Immature natural killer cell (primary cell): ENCODE results near the gene TNS3. TPM values are rescaled to one million over a fixed set of nuclear protein-coding genes. Genes with fewer than 3 reads are reported as not detected.

Experiments used
- DNase-seq, 3 donors: peaks; one replicate each; pipeline ENCODE4 v3.0.0; 2022; ENCODE audit warnings: mixed read lengths in 1 of 3
- H3K27ac Mint-ChIP-seq, 6 donors: one replicate each; pipeline ENCODE4 v1.8.0; 2020; ENCODE audit warnings: mixed read lengths in 6 of 6, mild to moderate bottlenecking in 5 of 6, inconsistent platforms in 4 of 6, moderate library complexity in 3 of 6
- H3K27me3 Mint-ChIP-seq, 3 donors: one replicate each; pipeline ENCODE4 v1.8.0; 2020 to 2021; ENCODE audit warnings: low read depth in 3 of 3, mild to moderate bottlenecking in 3 of 3, mixed read lengths in 3 of 3, moderate library complexity in 3 of 3, inconsistent platforms in 1 of 3
- H3K36me3 Mint-ChIP-seq, 3 donors: one replicate each; pipeline ENCODE4 v1.8.0; 2020; ENCODE audit warnings: mixed read lengths in 3 of 3, inconsistent platforms in 2 of 3, mild to moderate bottlenecking in 2 of 3
- H3K4me1 Mint-ChIP-seq, 2 donors: one replicate each; pipeline ENCODE4 v1.8.0; 2020; ENCODE audit warnings: inconsistent platforms in 2 of 2, mild to moderate bottlenecking in 2 of 2, mixed read lengths in 2 of 2, moderate library complexity in 1 of 2
- H3K4me3 Mint-ChIP-seq, 5 donors: one replicate each; pipeline ENCODE4 v1.8.0; 2020; ENCODE audit warnings: mild to moderate bottlenecking in 5 of 5, mixed read lengths in 5 of 5, inconsistent platforms in 3 of 5, moderate library complexity in 3 of 5
- H3K9me3 Mint-ChIP-seq, 6 donors: one replicate each; pipeline ENCODE4 v1.8.0; 2020; ENCODE audit warnings: mild to moderate bottlenecking in 6 of 6, mixed read lengths in 6 of 6, inconsistent platforms in 4 of 6, moderate library complexity in 3 of 6
- polyA plus RNA-seq, 3 donors: library from polyadenylated mRNA; unstranded; fragments of 300-500 nt; fragmentation: Illumina TruSeq; gene quantifications; one replicate each; pipeline ENCODE4 v1.2.3, GENCODE V29; 2021

The TNS3 gene
- polyA plus RNA-seq, 3 donors from 2014 or later = 0.19 TPM; not detected in 2

DNA sequence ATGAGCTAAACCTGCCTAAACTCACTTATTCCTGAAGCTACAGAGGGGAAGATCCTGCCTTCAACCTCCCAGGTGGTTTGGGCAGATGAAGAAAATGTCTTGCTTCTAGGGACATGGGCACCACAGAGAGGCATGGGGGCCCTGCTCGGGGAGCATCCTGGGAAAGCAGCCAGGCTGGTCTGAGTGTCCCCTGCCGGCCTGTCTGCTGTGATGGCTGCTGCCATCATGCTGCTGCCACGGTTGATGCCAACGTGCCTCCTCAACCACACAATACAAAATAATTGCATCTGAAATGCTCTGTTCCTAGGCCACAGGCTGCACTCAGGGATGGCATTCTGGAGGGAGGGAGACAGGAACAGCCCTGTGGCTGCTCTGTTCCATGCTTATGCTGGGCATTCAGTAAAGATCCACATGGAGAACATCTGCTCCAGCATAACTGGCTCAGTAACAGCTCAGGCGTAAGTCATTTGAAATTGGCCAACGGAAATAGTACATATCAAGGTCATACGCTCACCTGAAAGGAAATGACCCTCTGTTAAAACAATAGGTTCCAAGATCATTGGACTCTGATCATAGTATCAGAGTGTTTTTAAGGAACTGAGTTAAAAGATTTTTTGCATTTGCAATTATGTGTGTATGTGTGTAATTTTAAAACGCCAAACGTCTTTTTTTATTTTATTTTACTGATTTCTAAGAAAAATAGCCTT is 299.0 kb downstream of the TNS3 start:
- no peak for DNase-seq
- Mint-ChIP-seq H3K27ac (no peak overlapping the region), H3K9me3 (no peaks in the 10 kb centered on the region)

DNA sequence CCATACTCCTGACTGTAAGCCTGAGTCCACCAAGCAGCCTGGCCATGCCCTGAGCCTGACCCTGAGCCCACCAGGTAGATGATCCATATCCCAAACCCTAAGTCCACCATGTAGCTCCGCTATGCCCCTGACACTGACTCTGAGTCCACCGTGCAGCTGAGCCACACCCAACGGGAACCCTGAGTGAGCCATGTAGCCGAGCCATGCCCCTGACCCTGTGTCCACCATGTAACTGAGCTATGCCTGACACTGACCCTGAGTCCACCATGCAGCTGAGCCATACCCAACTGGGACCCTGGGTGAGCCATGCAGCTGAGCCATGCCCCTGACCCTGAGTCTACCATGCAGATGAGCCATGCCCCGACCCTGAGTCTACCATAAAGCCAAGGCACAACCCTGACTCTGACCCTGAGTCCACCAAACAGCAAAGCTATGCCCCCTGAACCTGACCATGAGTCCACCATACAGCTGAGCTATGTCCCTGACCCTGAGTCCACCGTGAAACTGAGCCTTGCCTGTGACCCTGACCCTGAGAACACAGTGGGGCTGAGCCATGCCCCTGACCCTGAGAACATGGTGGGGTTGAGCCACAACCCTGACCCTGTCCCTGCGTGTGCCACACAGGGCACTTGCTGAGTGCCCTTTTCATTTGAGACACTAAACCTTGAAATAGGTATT is 299.8 kb downstream of the TNS3 start:
- DNase-seq = no peak
- no peaks in the 10 kb centered on the region for H3K4me1 Mint-ChIP-seq
- H3K4me3 Mint-ChIP-seq = no peak overlapping the region
- no peak overlapping the region for H3K27ac Mint-ChIP-seq
- peaks cover 0 to 4% (median 1%) of the 10 kb centered on the region in 3 donors for H3K27me3 Mint-ChIP-seq
- no peaks in the 10 kb centered on the region for H3K9me3 Mint-ChIP-seq
- no peaks in the 10 kb centered on the region for H3K36me3 Mint-ChIP-seq

More for the DNA sequence above, 299.0 kb downstream of the TNS3 start:
- peaks cover 0 to 4% (median 1%) of the 10 kb centered on the region in 3 donors for H3K27me3 Mint-ChIP-seq
- no peaks in the 10 kb centered on the region for H3K36me3 Mint-ChIP-seq
- no peak overlapping the region for H3K4me3 Mint-ChIP-seq
- no peaks in the 10 kb centered on the region for H3K4me1 Mint-ChIP-seq

- Mint-ChIP-seq H3K27ac (no peak overlapping the region), H3K27me3 (peaks cover 0 to 4% (median 0%) of the 10 kb centered on the region in 3 donors), H3K36me3 (no peaks in the 10 kb centered on the region), H3K9me3 (no peaks in the 10 kb centered on the region), H3K4me3 (no peak overlapping the region), H3K4me1 (no peaks in the 10 kb centered on the region)
- no peak for DNase-seq
Measured at GRCh38 chr7:47281161-47281560, 300.8 kb downstream of the TNS3 start.

- Mint-ChIP-seq H3K27ac (no peak overlapping the region), H3K4me3 (no peak overlapping the region), H3K9me3 (no peaks in the 10 kb centered on the region)
Measured at GRCh38 chr7:47280114-47280513, 301.8 kb downstream of the TNS3 start.

GRCh38 chr7:47278043-47278442 is 303.9 kb downstream of the TNS3 start:
- Mint-ChIP-seq H3K27me3 (no peaks in the 10 kb centered on the region), H3K27ac (no peak overlapping the region), H3K4me1 (no peaks in the 10 kb centered on the region), H3K36me3 (no peaks in the 10 kb centered on the region), H3K9me3 (no peaks in the 10 kb centered on the region), H3K4me3 (no peak overlapping the region)
- DNase-seq = no peak

More at GRCh38 chr7:47280114-47280513, 301.8 kb downstream of the TNS3 start:
- H3K36me3 Mint-ChIP-seq = no peaks in the 10 kb centered on the region
- no peak for DNase-seq
- no peaks in the 10 kb centered on the region for H3K4me1 Mint-ChIP-seq
- peaks cover 0 to 4% (median 0%) of the 10 kb centered on the region in 3 donors for H3K27me3 Mint-ChIP-seq

- no peaks in the 10 kb centered on the region for H3K36me3 Mint-ChIP-seq
- no peak overlapping the region for H3K27ac Mint-ChIP-seq
- no peaks in the 10 kb centered on the region for H3K27me3 Mint-ChIP-seq
- no peaks in the 10 kb centered on the region for H3K4me1 Mint-ChIP-seq
- no peak for DNase-seq
- H3K4me3 Mint-ChIP-seq = no peak overlapping the region
- H3K9me3 Mint-ChIP-seq = no peaks in the 10 kb centered on the region
Measured at GRCh38 chr7:47277321-47277781, 304.6 kb downstream of the TNS3 start.

DNA sequence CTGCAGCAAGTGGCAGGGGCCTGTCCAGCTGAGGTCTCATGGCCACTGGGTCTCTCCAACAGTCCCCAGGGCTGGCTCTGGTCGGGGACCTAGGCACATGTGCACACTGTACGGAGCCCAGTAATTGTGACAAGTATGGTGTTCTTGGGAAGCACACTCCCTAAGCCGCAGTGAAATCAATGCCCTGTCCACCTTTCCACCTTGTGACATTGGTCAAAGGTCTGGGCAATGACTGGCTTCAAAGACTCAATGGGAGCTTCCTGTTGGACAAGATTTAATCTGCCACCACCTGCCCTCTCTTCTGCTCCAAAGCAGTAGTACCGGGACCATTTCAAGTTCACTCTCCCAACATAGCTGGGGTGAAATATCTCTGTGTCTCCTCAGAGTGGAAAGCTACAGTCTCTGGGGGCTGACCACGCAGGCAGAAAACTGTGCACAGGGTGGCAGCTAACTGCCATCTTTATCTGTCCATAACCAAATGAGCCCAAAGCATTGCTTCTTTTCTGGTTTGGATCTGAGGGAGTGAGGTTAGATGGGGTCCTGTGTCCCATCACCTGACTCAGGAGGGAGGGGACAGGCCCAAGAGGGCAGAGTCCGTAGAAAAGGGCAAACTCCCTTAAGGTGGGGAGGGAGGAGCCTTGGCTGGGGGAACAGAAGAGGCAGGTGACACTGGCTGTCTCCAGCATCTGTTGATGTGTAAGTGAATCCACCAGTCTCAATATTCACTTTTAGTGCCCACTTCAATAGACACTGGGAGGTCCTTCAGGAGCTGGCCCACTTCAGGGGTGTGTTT is 307.7 kb downstream of the TNS3 start:
- Mint-ChIP-seq H3K9me3 (peaks cover 0 to 2% (median 0%) of the 10 kb centered on the region in 6 donors), H3K36me3 (no peaks in the 10 kb centered on the region), H3K4me3 (no peak overlapping the region), H3K27ac (no peak overlapping the region), H3K27me3 (peaks cover 0 to 2% (median 0%) of the 10 kb centered on the region in 3 donors), H3K4me1 (no peaks in the 10 kb centered on the region)
- no peak for DNase-seq

DNA sequence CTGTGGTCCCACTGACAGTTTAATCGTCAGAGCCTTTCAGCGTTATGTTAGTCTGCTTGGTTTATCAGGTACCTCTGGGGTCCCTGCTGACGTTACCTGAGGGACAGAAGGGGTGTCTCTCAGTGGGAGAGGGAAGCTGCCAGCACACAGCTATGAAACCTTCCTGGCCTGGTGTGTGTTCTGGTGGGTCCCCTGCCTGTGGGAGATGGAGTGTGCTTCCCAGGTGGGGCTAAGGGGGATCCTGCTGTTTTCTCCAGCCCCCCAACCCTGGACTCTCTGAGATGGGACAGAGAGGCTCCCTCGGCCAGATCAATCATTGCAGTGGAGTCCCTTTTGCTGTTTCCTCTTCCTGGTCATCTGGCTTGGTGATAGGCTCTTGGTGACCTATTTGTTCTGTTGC is 308.8 kb downstream of the TNS3 start:
- H3K4me1 Mint-ChIP-seq = no peaks in the 10 kb centered on the region
- H3K36me3 Mint-ChIP-seq = no peaks in the 10 kb centered on the region
- no peak overlapping the region for H3K4me3 Mint-ChIP-seq
- DNase-seq = no peak
- H3K27me3 Mint-ChIP-seq = peaks cover 0 to 2% (median 0%) of the 10 kb centered on the region in 3 donors
- no peak overlapping the region for H3K27ac Mint-ChIP-seq
- H3K9me3 Mint-ChIP-seq = peaks cover 0 to 2% (median 0%) of the 10 kb centered on the region in 6 donors

- peaks cover 0 to 2% (median 0%) of the 10 kb centered on the region in 6 donors for H3K9me3 Mint-ChIP-seq
- no peak overlapping the region for H3K27ac Mint-ChIP-seq
- no peak for DNase-seq
- no peak overlapping the region for H3K4me3 Mint-ChIP-seq
- H3K4me1 Mint-ChIP-seq = no peaks in the 10 kb centered on the region
- peaks cover 0 to 2% (median under 1%) of the 10 kb centered on the region in 3 donors for H3K27me3 Mint-ChIP-seq
- H3K36me3 Mint-ChIP-seq = no peaks in the 10 kb centered on the region
Measured at GRCh38 chr7:47271749-47272148, 310.2 kb downstream of the TNS3 start.

- Mint-ChIP-seq H3K4me1 (no peaks in the 10 kb centered on the region), H3K27ac (no peak overlapping the region)
Measured at GRCh38 chr7:47268851-47269836, 312.8 kb downstream of the TNS3 start.

DNA sequence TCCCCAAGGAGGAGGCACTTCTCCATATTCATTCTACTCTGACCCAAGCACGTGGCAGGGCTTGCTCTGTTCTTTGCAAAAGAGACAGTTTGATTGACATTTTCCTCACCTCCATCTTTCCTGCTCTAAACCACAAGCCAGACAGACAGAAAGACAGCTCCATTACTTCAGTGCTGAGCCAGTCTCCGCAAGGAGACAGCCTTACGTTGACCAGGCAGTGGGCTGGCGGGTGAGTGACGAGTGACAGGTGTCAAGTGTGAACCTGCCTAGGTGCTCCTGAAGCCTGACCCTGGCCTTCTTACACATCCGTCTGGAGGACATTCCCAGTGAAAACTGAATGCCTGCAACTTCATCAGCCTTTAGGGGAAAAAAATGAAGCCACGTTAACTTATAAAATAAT is 314.6 kb downstream of the TNS3 start:
- Mint-ChIP-seq H3K4me3 (no peak overlapping the region), H3K27me3 (peaks cover 0 to 2% (median 2%) of the 10 kb centered on the region in 3 donors), H3K4me1 (no peaks in the 10 kb centered on the region), H3K9me3 (peaks cover 0 to 2% (median 0%) of the 10 kb centered on the region in 6 donors), H3K36me3 (no peaks in the 10 kb centered on the region), H3K27ac (no peak overlapping the region)
- no peak for DNase-seq

More at GRCh38 chr7:47268851-47269836, 312.8 kb downstream of the TNS3 start:
- no peak overlapping the region for H3K4me3 Mint-ChIP-seq
- H3K27me3 Mint-ChIP-seq = peaks cover 0 to 2% (median 2%) of the 10 kb centered on the region in 3 donors
- peaks cover 0 to 2% (median 0%) of the 10 kb centered on the region in 6 donors for H3K9me3 Mint-ChIP-seq
- no peaks in the 10 kb centered on the region for H3K36me3 Mint-ChIP-seq
- no peak for DNase-seq

- Mint-ChIP-seq H3K4me3 (no peak overlapping the region), H3K36me3 (no peaks in the 10 kb centered on the region), H3K9me3 (peaks cover 0 to under 1% (median 0%) of the 10 kb centered on the region in 6 donors), H3K27ac (no peak overlapping the region), H3K4me1 (no peaks in the 10 kb centered on the region), H3K27me3 (peaks cover 0 to 2% (median under 1%) of the 10 kb centered on the region in 3 donors)
- DNase-seq = no peak
Measured at GRCh38 chr7:47266799-47267198, 315.1 kb downstream of the TNS3 start.
